Measurements from ENCODE around the gene AP3B2.

The AP3B2 gene

DNA sequence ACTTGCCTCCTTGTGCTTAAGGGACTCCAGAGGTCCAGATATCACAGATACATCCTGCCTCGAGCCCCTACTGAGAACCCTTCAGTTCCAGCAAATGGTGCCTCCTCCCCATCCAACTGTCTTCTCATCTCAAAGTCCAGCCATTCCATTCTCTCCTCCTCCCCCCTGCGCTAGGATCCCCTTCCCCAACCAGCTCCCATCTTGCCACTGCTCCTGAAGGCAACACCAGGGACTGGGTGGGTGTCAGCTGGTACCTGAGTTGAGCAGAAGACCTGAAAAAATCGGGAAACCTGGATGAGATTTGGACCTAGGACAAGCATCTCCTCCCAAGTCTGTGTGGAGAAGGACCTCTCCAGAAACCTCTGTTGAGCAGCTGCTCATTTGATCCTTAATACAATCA is 2.4 kb upstream of the AP3B2 start:
- no peak for ATAC-seq

DNA sequence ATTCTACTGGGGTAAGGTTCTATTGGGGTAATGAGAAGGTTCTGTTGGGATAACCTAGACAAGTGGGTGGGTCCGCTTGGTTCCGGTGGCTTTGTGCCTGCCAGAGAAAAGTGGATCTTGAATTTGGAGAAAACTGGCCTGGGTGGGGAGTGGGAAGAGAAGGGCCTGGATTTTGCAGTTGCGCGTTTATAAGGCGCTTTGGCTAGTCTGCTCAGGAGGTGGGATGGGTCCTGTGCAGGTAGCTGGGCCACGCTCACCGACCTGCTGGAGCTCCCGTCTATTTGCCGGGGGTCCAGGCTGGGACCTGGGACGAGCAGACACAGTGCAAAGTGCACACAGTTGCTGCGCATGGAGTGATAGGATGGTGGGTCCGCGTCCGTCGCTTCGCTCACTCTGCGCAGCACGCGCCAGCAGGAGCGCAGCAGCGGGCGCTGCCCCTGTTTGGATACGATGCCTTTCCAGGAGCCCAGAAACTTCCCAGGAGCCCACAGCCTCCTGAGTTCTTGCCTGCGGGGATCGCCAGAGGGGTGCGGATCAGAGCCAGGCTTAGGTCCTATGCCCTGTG is 1.3 kb upstream of the AP3B2 start:
- TF ChIP-seq ZNF8 (CRISPR knock-in tag; IDR thresholded peaks at IDR 0.05) (no peak), OSR1 (CRISPR knock-in tag; IDR thresholded peaks at IDR 0.05) (no peak), CSDC2 (CRISPR knock-in tag; IDR thresholded peaks at IDR 0.05) (no peak), ZNF70 (CRISPR knock-in tag; IDR thresholded peaks at IDR 0.05) (no peak), RARB (CRISPR knock-in tag; IDR thresholded peaks at IDR 0.05) (no peak), GLIS3 (CRISPR knock-in tag; IDR thresholded peaks at IDR 0.05) (no peak), ESRRG (CRISPR knock-in tag; IDR thresholded peaks at IDR 0.05) (no peak), ZFP3 (CRISPR knock-in tag; IDR thresholded peaks at IDR 0.05) (no peak), PPARA (CRISPR knock-in tag; IDR thresholded peaks at IDR 0.05; ENCODE audit: borderline replicate concordance) (no peak), ARNTL (CRISPR knock-in tag; IDR thresholded peaks at IDR 0.05; ENCODE audit: borderline replicate concordance, low read depth) (no peak), TCF4 (CRISPR knock-in tag; IDR thresholded peaks at IDR 0.05; ENCODE audit: borderline replicate concordance) (no peak), ZNF565 (CRISPR knock-in tag; conservative IDR thresholded peaks at IDR 0.05; ENCODE audit: low read depth) (no peak), TOX (CRISPR knock-in tag; IDR thresholded peaks at IDR 0.05; ENCODE audit: borderline replicate concordance) (no peak), BACH2 (CRISPR knock-in tag; IDR thresholded peaks at IDR 0.05; ENCODE audit: borderline replicate concordance) (no peak)
- TF ChIP-seq, protein P1, sequence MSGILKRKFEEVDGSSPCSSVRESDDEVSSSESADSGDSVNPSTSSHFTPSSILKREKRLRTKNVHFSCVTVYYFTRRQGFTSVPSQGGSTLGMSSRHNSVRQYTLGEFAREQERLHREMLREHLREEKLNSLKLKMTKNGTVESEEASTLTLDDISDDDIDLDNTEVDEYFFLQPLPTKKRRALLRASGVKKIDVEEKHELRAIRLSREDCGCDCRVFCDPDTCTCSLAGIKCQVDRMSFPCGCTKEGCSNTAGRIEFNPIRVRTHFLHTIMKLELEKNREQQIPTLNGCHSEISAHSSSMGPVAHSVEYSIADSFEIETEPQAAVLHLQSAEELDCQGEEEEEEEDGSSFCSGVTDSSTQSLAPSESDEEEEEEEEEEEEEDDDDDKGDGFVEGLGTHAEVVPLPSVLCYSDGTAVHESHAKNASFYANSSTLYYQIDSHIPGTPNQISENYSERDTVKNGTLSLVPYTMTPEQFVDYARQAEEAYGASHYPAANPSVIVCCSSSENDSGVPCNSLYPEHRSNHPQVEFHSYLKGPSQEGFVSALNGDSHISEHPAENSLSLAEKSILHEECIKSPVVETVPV (CRISPR knock-in tag; IDR thresholded peaks at IDR 0.05): no peak
- TF ChIP-seq, protein P2, sequence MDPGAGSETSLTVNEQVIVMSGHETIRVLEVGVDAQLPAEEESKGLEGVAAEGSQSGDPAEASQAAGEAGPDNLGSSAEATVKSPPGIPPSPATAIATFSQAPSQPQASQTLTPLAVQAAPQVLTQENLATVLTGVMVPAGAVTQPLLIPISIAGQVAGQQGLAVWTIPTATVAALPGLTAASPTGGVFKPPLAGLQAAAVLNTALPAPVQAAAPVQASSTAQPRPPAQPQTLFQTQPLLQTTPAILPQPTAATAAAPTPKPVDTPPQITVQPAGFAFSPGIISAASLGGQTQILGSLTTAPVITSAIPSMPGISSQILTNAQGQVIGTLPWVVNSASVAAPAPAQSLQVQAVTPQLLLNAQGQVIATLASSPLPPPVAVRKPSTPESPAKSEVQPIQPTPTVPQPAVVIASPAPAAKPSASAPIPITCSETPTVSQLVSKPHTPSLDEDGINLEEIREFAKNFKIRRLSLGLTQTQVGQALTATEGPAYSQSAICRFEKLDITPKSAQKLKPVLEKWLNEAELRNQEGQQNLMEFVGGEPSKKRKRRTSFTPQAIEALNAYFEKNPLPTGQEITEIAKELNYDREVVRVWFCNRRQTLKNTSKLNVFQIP (CRISPR knock-in tag; IDR thresholded peaks at IDR 0.05; ENCODE audit: borderline replicate concordance, low read depth): no peak
- TF ChIP-seq, protein P3, sequence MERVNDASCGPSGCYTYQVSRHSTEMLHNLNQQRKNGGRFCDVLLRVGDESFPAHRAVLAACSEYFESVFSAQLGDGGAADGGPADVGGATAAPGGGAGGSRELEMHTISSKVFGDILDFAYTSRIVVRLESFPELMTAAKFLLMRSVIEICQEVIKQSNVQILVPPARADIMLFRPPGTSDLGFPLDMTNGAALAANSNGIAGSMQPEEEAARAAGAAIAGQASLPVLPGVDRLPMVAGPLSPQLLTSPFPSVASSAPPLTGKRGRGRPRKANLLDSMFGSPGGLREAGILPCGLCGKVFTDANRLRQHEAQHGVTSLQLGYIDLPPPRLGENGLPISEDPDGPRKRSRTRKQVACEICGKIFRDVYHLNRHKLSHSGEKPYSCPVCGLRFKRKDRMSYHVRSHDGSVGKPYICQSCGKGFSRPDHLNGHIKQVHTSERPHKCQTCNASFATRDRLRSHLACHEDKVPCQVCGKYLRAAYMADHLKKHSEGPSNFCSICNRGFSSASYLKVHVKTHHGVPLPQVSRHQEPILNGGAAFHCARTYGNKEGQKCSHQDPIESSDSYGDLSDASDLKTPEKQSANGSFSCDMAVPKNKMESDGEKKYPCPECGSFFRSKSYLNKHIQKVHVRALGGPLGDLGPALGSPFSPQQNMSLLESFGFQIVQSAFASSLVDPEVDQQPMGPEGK (CRISPR knock-in tag; IDR thresholded peaks at IDR 0.05; ENCODE audit: borderline replicate concordance): no peak
- no peak for ATAC-seq

More for the DNA sequence above, 2.4 kb upstream of the AP3B2 start:
- TF ChIP-seq, protein P4, sequence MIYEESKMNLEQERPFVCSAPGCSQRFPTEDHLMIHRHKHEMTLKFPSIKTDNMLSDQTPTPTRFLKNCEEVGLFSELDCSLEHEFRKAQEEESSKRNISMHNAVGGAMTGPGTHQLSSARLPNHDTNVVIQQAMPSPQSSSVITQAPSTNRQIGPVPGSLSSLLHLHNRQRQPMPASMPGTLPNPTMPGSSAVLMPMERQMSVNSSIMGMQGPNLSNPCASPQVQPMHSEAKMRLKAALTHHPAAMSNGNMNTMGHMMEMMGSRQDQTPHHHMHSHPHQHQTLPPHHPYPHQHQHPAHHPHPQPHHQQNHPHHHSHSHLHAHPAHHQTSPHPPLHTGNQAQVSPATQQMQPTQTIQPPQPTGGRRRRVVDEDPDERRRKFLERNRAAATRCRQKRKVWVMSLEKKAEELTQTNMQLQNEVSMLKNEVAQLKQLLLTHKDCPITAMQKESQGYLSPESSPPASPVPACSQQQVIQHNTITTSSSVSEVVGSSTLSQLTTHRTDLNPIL (CRISPR knock-in tag; IDR thresholded peaks at IDR 0.05; ENCODE audit: low read depth): no peak
- TF ChIP-seq ZC3H10 (CRISPR knock-in tag; IDR thresholded peaks at IDR 0.05) (no peak), RARB (CRISPR knock-in tag; IDR thresholded peaks at IDR 0.05) (no peak), ZFP3 (CRISPR knock-in tag; IDR thresholded peaks at IDR 0.05) (no peak), PPARA (CRISPR knock-in tag; IDR thresholded peaks at IDR 0.05; ENCODE audit: borderline replicate concordance) (no peak), TCF4 (CRISPR knock-in tag; IDR thresholded peaks at IDR 0.05; ENCODE audit: borderline replicate concordance) (no peak), CSDC2 (CRISPR knock-in tag; IDR thresholded peaks at IDR 0.05) (no peak)
- TF ChIP-seq, protein P2 (CRISPR knock-in tag; IDR thresholded peaks at IDR 0.05; ENCODE audit: borderline replicate concordance, low read depth): no peak

DNA sequence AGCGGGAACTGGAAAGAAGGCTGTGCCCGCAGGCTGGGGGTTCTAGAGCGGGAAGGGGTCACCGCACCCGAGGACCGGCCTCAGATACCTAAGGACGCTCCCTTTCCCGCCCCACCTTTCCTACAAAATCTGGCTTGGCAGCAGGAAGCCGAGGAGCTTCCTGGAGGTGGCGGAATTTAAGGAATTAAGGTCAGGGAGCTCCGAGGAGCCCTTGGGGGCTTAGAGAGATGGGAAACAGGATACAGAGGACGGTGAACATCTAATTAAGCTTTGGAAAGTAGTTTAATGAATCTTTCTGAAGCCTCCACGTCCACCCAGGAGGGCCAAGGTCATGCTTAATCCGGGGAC is 507 bp upstream of the AP3B2 start:
- no peak for ATAC-seq
- TF ChIP-seq, protein P2 (CRISPR knock-in tag; IDR thresholded peaks at IDR 0.05; ENCODE audit: borderline replicate concordance, low read depth): no peak
- TF ChIP-seq, protein P1 (CRISPR knock-in tag; IDR thresholded peaks at IDR 0.05): no peak
- TF ChIP-seq PPARA (CRISPR knock-in tag; IDR thresholded peaks at IDR 0.05; ENCODE audit: borderline replicate concordance) (no peak), TOX (CRISPR knock-in tag; IDR thresholded peaks at IDR 0.05; ENCODE audit: borderline replicate concordance) (no peak), ZNF565 (CRISPR knock-in tag; conservative IDR thresholded peaks at IDR 0.05; ENCODE audit: low read depth) (no peak), RARB (CRISPR knock-in tag; IDR thresholded peaks at IDR 0.05) (no peak), ESRRG (CRISPR knock-in tag; IDR thresholded peaks at IDR 0.05) (no peak), GLIS3 (CRISPR knock-in tag; IDR thresholded peaks at IDR 0.05) (no peak), ARNTL (CRISPR knock-in tag; IDR thresholded peaks at IDR 0.05; ENCODE audit: borderline replicate concordance, low read depth) (no peak), TCF4 (CRISPR knock-in tag; IDR thresholded peaks at IDR 0.05; ENCODE audit: borderline replicate concordance) (no peak), ZNF8 (CRISPR knock-in tag; IDR thresholded peaks at IDR 0.05) (no peak), ZFP30 (CRISPR knock-in tag; IDR thresholded peaks at IDR 0.05) (no peak), ZNF70 (CRISPR knock-in tag; IDR thresholded peaks at IDR 0.05) (no peak), ZC3H10 (CRISPR knock-in tag; IDR thresholded peaks at IDR 0.05) (no peak)
- TF ChIP-seq, protein P3 (CRISPR knock-in tag; IDR thresholded peaks at IDR 0.05; ENCODE audit: borderline replicate concordance): no peak

Data from SK-N-SH treated with all-trans-retinoic acid at 6 μM for 48 hours (cell line).